Activated CD8-positive, alpha-beta T cell treated with anti-CD3 and anti-CD28 coated beads for 36 hours (primary cell): Measurements from ENCODE around the gene SLC2A13. TPM values are rescaled to one million over a fixed set of nuclear protein-coding genes. Genes with fewer than 3 reads are reported as not detected.
A peak's percentile ranks its signal among the peaks of the same experiment; 100 is the strongest.

Experiments
- ATAC-seq: fragments of 200-7000 bp; cut with Tn5 transposase; one replicate; pipeline ENCODE4 v1.10.0; 2021; ENCODE audit warnings: mild to moderate bottlenecking, moderate library complexity
- CTCF ChIA-PET: fragments of 350-600 bp; sonication (Branson Sonifier 250); formaldehyde crosslinking; loops from one replicate; lab custom pipeline; 2021; ENCODE audit warnings: antibody characterized with exemption; lab: Charles Lee
- POLR2A ChIA-PET: fragments of 350-600 bp; sonication (Branson Sonifier 250); formaldehyde crosslinking; loops from one replicate; lab custom pipeline; 2021; ENCODE audit warnings: antibody characterized with exemption; lab: Charles Lee
- DNase-seq: peaks from one replicate; pipeline ENCODE4 v3.0.0-alpha.2; 2020
- H3K27ac Mint-ChIP-seq: one replicate; pipeline ENCODE4 v1.8.0; 2021; ENCODE audit warnings: mild to moderate bottlenecking, mixed read lengths
- H3K27me3 Mint-ChIP-seq: one replicate; pipeline ENCODE4 v1.8.0; 2021; ENCODE audit warnings: mixed read lengths
- H3K36me3 Mint-ChIP-seq: one replicate; pipeline ENCODE4 v1.8.0; 2021; ENCODE audit warnings: low read depth, mixed read lengths
- H3K4me1 Mint-ChIP-seq: one replicate; pipeline ENCODE4 v1.8.0; 2021; ENCODE audit warnings: low read depth, mixed read lengths
- H3K4me3 Mint-ChIP-seq: one replicate; pipeline ENCODE4 v1.8.0; 2021; ENCODE audit warnings: mild to moderate bottlenecking, moderate library complexity, mixed read lengths
- H3K9me3 Mint-ChIP-seq: one replicate; pipeline ENCODE4 v1.8.0; 2021; ENCODE audit warnings: mixed read lengths
- intact Hi-C: fragments of 100-400 bp; cut with micrococcal nuclease; formaldehyde crosslinking; loops from one replicate; pipeline ENCODE4 v1.10.0; 2022
- total RNA-seq, 2 experiments: library from RNA; stranded (reverse); gene quantifications; one replicate each; pipeline ENCODE4 v1.2.3, GENCODE V29; 2021
- TF ChIP-seq, protein P1 (sequence below): fragments of 200-600 bp; IDR thresholded peaks from one replicate; pipeline ENCODE4 v1.8.0; 2022; ENCODE audit warnings: antibody characterized with exemption, mild to moderate bottlenecking

SLC2A13 gene
- total RNA-seq: 1 to 10 TPM; 9.0 to 9.3 TPM

DNA sequence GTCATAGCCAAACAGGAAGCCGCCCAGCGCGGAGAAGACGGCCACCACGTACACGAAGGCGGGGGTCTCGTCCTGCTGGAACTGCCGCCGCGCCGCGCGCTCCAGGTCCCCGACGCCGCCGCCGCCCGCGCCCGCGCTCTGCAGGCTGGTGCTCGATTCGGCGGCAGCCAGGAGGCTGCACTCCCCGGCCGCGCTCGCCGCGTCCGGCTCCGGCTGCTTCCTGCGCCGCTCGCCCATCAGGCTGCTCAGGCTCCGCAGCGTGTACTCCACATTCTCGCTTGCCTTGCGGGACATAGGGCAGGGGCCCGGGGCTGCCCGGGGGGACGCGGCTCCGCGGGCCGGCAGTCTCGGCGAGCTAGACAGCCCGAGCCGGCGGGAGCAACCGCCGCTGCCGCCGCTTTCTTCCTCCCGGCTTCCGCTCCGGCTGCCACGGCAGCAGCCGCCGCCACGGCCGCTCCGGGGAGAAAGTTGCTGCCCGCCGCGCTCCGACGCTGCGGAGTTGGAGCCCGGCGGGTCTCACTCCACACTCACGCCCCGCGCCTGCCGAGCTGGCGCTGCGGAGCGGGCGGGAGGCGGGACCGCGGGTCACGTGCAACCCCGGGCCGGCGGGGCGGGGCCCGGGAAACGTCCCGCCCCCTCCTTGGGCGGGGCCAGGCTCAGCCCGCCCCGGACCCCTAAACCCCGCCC, at the start of gene SLC2A13:
Gene SLC2A13, minus strand, starts transcription at position 567 of the 687 bp plus-strand sequence. Its CDS starts 273 bp downstream, at position 294.
- POLR2A ChIA-PET: interaction anchor here (1.0 kb wide), 1 partner anchor 69 kb away, joined by 3 read pairs; no protein-coding TSS in a partner anchor
- Mint-ChIP-seq H3K4me1 (peaks cover 40% of the 10 kb centered on the region), H3K4me3 (peak within 1 kb of the TSS; percentile 80), H3K27ac (no peak within 1 kb of the TSS), H3K27me3 (peaks cover 6% of the 10 kb centered on the region), H3K9me3 (no peaks in the 10 kb centered on the region), H3K36me3 (peaks cover 2% of the 10 kb centered on the region)
- intact Hi-C loops: loop anchor here (2.0 kb wide), 1 partner anchor 341 kb away; no protein-coding TSS in a partner anchor
- TF ChIP-seq, protein P1, sequence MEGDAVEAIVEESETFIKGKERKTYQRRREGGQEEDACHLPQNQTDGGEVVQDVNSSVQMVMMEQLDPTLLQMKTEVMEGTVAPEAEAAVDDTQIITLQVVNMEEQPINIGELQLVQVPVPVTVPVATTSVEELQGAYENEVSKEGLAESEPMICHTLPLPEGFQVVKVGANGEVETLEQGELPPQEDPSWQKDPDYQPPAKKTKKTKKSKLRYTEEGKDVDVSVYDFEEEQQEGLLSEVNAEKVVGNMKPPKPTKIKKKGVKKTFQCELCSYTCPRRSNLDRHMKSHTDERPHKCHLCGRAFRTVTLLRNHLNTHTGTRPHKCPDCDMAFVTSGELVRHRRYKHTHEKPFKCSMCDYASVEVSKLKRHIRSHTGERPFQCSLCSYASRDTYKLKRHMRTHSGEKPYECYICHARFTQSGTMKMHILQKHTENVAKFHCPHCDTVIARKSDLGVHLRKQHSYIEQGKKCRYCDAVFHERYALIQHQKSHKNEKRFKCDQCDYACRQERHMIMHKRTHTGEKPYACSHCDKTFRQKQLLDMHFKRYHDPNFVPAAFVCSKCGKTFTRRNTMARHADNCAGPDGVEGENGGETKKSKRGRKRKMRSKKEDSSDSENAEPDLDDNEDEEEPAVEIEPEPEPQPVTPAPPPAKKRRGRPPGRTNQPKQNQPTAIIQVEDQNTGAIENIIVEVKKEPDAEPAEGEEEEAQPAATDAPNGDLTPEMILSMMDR: no peak
- peak; percentile 87 for ATAC-seq
- CTCF ChIA-PET: interaction anchor here (1.0 to 8.2 kb wide), 9 partner anchors 9 to 114 kb away, joined by 3 to 83 read pairs (median 4); no protein-coding TSS in a partner anchor
- peak; percentile 73 for DNase-seq

DNA sequence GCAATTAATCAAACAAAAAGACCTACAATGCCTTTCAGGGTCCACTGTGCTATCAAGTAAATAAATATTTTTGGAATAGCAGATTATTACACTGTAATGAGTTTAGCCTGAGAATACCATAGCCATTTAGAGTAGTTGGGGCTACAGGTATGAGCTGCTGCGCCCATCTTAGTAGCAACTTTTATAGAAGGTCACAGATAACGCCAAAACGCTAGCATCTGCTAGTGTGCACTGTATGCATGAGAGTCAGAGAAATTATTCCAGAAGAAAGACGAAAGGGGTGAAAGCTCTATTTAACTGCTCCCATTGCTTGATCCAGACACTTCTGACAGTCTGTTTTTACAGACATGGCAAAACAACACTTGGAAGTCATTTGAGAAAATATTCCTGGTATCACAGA, 48.5 kb upstream of the SLC2A13 start:
- Mint-ChIP-seq H3K36me3 (no peaks in the 10 kb centered on the region), H3K4me3 (no peak overlapping the region), H3K4me1 (peaks cover 5% of the 10 kb centered on the region), H3K27me3 (peaks cover 8% of the 10 kb centered on the region), H3K27ac (no peak overlapping the region), H3K9me3 (no peaks in the 10 kb centered on the region)
- TF ChIP-seq, protein P1: no peak
- DNase-seq (no peak), ATAC-seq (no peak)
- intact Hi-C loops: loop anchor here (5.0 to 10.0 kb wide), 2 partner anchors 158 to 770 kb away; no protein-coding TSS in a partner anchor
- ChIA-PET CTCF (interaction anchor here (1.3 to 1.8 kb wide), 4 partner anchors 8 to 171 kb away, joined by 3 to 6 read pairs (median 4); no protein-coding TSS in a partner anchor), POLR2A (interaction anchor here (0.8 kb wide), 1 partner anchor 157 kb away, joined by 3 read pairs; no protein-coding TSS in a partner anchor)

DNA sequence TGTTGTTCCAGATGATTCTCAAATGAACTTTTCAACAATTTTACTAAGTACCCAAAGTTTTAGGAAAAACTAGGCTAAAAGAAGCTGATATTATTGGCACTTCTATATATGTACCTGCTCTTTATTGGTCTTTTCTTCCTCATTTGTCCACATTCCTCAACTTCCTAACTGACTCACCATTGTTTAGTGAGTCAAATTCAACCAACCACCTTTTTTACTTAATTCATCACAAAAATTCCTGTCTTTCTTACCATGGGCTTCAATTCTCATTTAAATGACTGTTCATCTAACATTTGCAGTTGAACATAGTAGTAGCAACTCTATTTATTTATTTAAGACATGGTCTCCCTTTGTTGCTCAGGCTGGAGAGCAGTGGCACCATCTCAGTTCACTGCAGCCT, 47.6 kb upstream of the SLC2A13 start:
- CTCF ChIA-PET: interaction anchor here (0.7 to 1.8 kb wide), 6 partner anchors 9 to 160 kb away, joined by 3 to 6 read pairs (median 4); no protein-coding TSS in a partner anchor
- no peaks in the 10 kb centered on the region for H3K9me3 Mint-ChIP-seq
- TF ChIP-seq, protein P1: no peak
- intact Hi-C loops: loop anchor here (5.0 to 10.0 kb wide), 2 partner anchors 159 to 771 kb away; no protein-coding TSS in a partner anchor
- H3K4me3 Mint-ChIP-seq: no peak overlapping the region
- no peak overlapping the region for H3K27ac Mint-ChIP-seq
- POLR2A ChIA-PET: interaction anchor here (0.8 kb wide), 1 partner anchor 158 kb away, joined by 3 read pairs; no protein-coding TSS in a partner anchor
- no peak for DNase-seq
- H3K4me1 Mint-ChIP-seq: peaks cover 1% of the 10 kb centered on the region
- H3K27me3 Mint-ChIP-seq: peaks cover 8% of the 10 kb centered on the region
- ATAC-seq: no peak
- H3K36me3 Mint-ChIP-seq: no peaks in the 10 kb centered on the region

DNA sequence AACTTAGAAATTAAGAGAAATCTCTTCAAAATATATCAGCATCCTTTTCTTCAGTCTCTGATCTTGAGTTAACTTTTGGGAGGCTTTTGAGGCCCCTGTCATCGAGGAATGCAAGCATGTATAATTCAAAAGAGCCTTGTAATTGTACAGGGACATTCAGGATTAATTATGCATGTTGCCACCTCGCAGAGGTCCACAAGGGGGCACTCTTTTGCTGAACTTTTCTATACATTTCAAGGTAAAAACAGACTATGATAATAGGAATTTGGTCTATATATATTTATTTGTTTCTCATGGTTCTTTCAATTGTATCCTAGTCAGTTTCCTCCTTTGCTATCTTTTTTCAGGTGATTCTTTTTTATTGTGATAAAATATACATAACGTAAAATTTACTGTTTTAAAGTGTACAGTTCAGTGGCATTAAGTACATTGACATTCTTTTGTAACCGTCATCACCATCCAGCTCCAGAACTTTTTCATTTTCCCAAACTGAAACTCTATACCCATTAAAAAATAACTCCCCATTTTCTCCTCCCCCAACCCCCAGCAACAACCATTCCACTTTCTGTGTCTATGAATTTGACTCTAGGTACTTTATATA, 47.0 kb upstream of the SLC2A13 start:
- intact Hi-C loops: loop anchor here (5.0 to 10.0 kb wide), 2 partner anchors 159 to 772 kb away; no protein-coding TSS in a partner anchor
- Mint-ChIP-seq H3K4me3 (no peak overlapping the region), H3K36me3 (no peaks in the 10 kb centered on the region), H3K9me3 (no peaks in the 10 kb centered on the region), H3K27me3 (peaks cover 8% of the 10 kb centered on the region), H3K27ac (no peak overlapping the region), H3K4me1 (no peaks in the 10 kb centered on the region)
- TF ChIP-seq, protein P1: peak; percentile 89
- POLR2A ChIA-PET: no interaction called here
- DNase-seq (peak; percentile 74), ATAC-seq (peak; percentile 39)
- CTCF ChIA-PET: interaction anchor here (0.7 to 1.8 kb wide), 7 partner anchors 10 to 161 kb away, joined by 3 to 6 read pairs (median 4); no protein-coding TSS in a partner anchor
